ENCODE data around the gene THSD8. TPM values are rescaled to one million over a fixed set of nuclear protein-coding genes. Genes with fewer than 3 reads are reported as not detected.
A peak's percentile ranks its signal among the peaks of the same experiment; 100 is the strongest.
"Not testable (repeated sequence)": the region's sequence is repeated elsewhere in the genome, so short reads cannot be mapped to it uniquely, and the experiment has no call there.

The THSD8 gene
- total RNA-seq, 1 donor from 2014 or later: 2.8 TPM

GRCh38 chr19:12794196-12794941, 7.5 kb upstream of the THSD8 start:
- intact Hi-C loops (cut with DNase I): no loop called here
- TF ChIP-seq CTCF (IDR thresholded peaks at IDR 0.05): no peak
- ATAC-seq: no peak

GRCh38 chr19:12794971-12795381, 6.9 kb upstream of the THSD8 start:
- no peak for ATAC-seq
- Histone ChIP-seq H3K27ac (peak overlapping the region; percentile 100), H3K36me3 (peaks cover 14% of the 10 kb centered on the region), H3K27me3 (no peaks in the 10 kb centered on the region), H3K9me3 (no peaks in the 10 kb centered on the region), H3K4me3 (no peak overlapping the region), H3K4me1 (peaks cover 11% of the 10 kb centered on the region)
- intact Hi-C loops (cut with DNase I): no loop called here
- TF ChIP-seq CTCF (IDR thresholded peaks at IDR 0.05): no peak
- DNase-seq: no peak

More at GRCh38 chr19:12794196-12794941, 7.5 kb upstream of the THSD8 start:
- no peak for DNase-seq
- Histone ChIP-seq H3K9me3 (no peaks in the 10 kb centered on the region), H3K4me3 (peak overlapping the region; percentile 88), H3K36me3 (peaks cover 10% of the 10 kb centered on the region), H3K4me1 (peaks cover 12% of the 10 kb centered on the region), H3K27me3 (no peaks in the 10 kb centered on the region), H3K27ac (peak overlapping the region; percentile 100)

GRCh38 chr19:12796146-12797071, 5.5 kb upstream of the THSD8 start:
- Histone ChIP-seq H3K9me3 (no peaks in the 10 kb centered on the region), H3K4me3 (peak overlapping the region; percentile 8), H3K4me1 (peaks cover 18% of the 10 kb centered on the region), H3K27ac (peak overlapping the region; percentile 58), H3K36me3 (peaks cover 18% of the 10 kb centered on the region), H3K27me3 (no peaks in the 10 kb centered on the region)
- intact Hi-C loops (cut with DNase I): loop anchor here (2.0 kb wide), 1 partner anchor 20 kb away; no protein-coding TSS in a partner anchor
- ATAC-seq: peak; percentile 46
- DNase-seq: peak; percentile 84
- peak; percentile 92 for TF ChIP-seq CTCF (IDR thresholded peaks at IDR 0.05)

GRCh38 chr19:12797141-12797587, 4.7 kb upstream of the THSD8 start:
- intact Hi-C loops (cut with DNase I): loop anchor here (2.0 kb wide), 1 partner anchor 20 kb away; no protein-coding TSS in a partner anchor
- H3K4me1 ChIP-seq: peaks cover 21% of the 10 kb centered on the region
- ATAC-seq: no peak
- H3K36me3 ChIP-seq: peaks cover 18% of the 10 kb centered on the region
- no peak for TF ChIP-seq CTCF (IDR thresholded peaks at IDR 0.05)
- H3K4me3 ChIP-seq: no peak overlapping the region
- H3K27ac ChIP-seq: no peak overlapping the region
- no peaks in the 10 kb centered on the region for H3K9me3 ChIP-seq
- DNase-seq: no peak
- H3K27me3 ChIP-seq: no peaks in the 10 kb centered on the region

GRCh38 chr19:12797607-12798006, 4.3 kb upstream of the THSD8 start:
- not testable (repeated sequence) for DNase-seq, H3K9me3 ChIP-seq, ATAC-seq, H3K4me3 ChIP-seq, H3K27me3 ChIP-seq, H3K27ac ChIP-seq
- intact Hi-C loops (cut with DNase I): loop anchor here (2.0 kb wide), 1 partner anchor 21 kb away; no protein-coding TSS in a partner anchor
- Histone ChIP-seq H3K4me1 (peaks cover 25% of the 10 kb centered on the region), H3K36me3 (peaks cover 18% of the 10 kb centered on the region)

Measured in upper lobe of right lung (tissue), 1 donor.